NCI-H526 treated with DMSO at 0.1 percent for 48 hours (cell line): Measurements from ENCODE around the gene PLOD3.
"Not testable (repeated sequence)": the region's sequence is repeated elsewhere in the genome, so short reads cannot be mapped to it uniquely, and the experiment has no call there.

Experiments
- DNase-seq: peaks from one replicate; lab custom pipeline; 2025; lab: John Stamatoyannopoulos, UW

The PLOD3 gene

GRCh38 chr7:101210143-101210542 lies 7.2 kb downstream of the PLOD3 start:
- DNase-seq: no peak

DNA sequence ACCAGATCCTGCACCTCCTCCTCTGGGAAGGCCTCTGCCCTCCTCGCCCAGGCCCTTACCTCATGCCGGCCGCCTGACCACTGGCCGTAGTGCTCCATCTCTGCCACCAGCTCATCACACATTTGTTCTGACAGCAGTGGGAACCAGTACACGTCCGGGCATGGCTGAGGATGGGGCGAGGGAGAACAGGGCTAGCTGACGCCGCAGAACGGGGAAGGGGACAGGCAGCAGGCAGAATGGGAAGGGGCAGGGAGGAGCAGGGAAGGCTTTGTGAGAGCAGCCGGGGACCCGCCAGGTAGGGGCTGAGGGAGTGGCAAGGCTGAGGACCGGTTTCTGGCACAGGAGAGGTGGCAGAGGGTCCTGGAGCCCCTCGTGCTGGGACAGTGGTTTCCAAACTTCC lies 8.6 kb downstream of the PLOD3 start:
- DNase-seq: no peak

GRCh38 chr7:101207459-101207858 lies 9.9 kb downstream of the PLOD3 start:
- no peak for DNase-seq

DNA sequence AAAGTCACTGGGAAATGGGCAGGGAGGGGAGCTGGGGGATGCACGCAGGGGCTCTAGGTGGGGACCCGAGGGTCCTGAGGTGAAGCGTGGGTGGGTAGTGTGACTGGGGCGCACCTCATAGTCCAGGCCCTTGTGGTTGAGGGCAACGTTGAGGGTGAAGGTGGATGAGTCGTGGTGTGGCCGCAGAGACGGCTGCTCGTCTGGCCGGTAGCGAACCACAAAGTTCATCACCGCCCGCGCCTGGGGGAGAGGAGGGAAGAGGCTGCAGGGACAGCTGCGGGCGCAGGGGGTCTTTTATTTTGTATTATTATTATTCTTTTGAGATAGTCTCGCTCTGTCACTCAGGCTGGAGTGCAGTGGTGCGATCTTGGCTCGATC lies 10.7 kb downstream of the PLOD3 start:
- DNase-seq: no peak

DNA sequence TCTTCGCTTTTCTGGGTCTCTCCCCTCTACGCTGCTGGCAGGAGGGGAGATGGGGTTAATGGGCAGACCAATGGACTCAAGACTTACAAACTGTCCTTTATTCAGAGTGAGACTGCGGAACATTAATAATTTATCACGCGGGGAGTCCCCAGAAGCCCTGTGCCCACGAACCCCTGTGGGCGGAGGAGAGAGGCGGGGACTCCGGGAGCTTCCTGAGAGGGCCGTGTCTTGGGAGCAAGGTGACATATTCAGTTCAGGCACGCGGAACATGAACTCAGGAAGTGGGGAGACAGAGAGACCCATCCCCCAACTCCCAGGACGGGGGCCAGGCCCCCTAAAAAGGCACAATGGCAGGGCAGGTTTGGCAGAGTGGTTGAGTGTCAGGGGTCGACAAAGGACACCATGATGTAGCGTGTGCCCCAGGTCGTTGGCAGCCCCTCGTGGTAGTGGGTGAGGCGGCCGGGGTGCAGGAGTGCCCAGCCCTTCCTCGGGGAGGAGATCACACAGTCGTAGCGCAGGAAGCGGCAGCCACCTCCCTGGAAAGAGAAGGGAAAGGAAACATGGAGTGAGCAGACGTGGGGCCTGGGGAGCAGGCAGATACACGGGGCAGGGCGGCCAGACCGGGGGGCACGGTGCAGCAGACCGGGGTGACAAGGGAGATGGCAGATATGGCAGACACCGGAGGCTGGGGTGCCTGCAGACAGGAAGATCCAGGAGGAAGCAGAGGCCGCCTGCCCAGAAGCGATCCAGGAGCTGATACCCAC lies 11.3 kb downstream of the PLOD3 start:
- no peak for DNase-seq

- not testable (repeated sequence) for DNase-seq
These were observed 13.3 kb downstream of the PLOD3 start for GRCh38 chr7:101203740-101204738.

DNA sequence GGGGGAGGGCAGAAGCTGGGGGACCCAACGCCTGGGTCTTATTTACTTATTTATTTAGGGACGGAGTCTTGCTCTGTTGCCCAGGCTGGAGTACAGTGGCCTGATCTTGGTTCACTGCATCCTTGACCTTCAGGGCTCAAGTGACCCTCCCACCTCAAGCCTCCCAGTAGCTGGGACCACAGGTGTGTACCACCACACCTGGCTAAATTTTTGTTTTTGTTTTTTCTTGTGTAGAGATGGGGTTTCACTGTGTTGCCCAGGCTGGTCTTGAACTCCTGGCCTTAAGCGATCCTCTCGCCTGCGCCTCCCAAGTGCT lies 14.8 kb downstream of the PLOD3 start:
- DNase-seq: no peak

DNA sequence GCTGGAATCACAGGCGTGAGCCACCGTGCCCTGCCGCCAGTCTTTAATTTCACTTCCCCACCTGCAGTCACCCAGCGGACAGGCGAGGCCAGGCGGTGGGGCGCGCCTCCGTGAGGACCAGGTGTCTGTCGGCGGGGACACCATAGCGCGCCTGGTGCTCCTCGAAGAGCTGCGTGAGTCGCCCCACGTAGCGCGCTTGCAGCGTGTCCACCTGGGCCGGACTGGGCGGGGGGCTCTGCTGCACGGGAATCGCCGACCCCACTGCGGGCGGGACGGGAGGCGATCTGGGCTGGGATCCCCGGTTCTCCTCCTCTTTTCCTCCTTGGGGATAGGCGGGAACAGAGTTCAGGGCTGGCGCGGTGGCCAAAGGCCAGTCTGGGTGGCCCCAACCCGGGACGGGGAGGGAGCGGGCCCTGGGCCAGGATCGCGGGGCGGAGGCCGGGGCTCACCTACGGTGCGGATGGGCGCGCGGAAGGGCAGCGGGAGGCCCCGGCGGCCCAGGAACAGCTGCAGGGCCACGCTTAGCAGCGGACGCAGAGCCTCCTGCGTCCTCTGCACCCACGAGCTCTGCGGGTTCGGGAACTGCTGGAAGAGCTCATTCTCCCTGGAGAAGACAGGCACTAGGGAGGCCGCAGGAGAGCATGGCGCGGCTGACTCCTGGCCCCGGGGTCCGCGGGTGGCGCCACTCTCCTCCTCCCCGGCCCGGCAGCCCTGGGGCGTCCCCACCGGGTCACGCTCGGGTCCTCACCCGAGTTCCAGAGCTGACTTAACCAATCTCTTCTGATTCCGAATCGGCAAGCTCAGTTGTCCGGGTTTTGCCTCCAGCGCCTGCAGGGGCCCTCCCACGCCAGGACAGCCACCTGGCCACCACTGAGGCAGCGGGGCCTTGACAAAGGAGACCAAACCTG lies 15.4 kb downstream of the PLOD3 start:
- no peak for DNase-seq

DNA sequence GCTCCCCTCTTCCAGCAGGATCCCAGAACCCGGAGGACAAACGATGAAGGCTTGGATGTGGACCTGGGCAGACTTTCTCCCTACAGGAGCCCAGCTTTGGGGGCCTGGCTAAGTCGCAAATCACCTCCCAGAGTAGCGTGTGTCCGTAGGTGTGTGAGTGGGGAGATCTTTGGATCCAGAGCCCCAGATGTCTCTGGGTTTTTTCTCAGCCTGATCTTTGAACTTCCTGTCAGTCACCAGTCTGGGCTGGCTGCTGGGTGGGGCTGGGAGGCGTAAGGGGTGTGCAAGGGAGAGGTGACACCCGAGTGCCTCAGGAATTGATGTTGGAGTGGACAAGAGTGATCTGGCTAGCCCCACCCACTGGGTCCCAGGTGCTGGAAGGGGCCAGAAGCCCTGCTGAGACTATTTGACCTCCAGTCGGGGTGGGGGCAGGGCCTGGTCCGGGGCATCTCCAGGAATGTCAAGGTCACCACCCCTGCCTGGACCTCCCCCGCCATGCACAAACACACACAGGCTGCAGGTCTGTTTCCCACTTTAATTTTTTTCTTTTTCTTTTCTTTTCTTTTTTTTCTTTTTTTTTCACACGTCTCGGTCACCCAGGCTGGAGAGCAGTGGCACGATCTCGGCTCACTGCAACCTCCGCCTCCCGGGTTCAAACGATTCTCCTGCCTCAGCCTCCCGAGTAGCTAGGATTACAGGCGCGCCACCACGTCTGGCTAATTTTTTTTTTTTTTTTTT lies 16.4 kb downstream of the PLOD3 start, which contains the start of gene MOGAT3:
MOGAT3 (minus strand) TSS at position 175 of the 738 bp plus-strand sequence. CDS start 182 bp downstream, outside the sequence.
- DNase-seq: no peak

GRCh38 chr7:101200504-101200861 lies 16.9 kb downstream of the PLOD3 start:
- no peak for DNase-seq

GRCh38 chr7:101199522-101199921 lies 17.9 kb downstream of the PLOD3 start:
- not testable (repeated sequence) for DNase-seq

DNA sequence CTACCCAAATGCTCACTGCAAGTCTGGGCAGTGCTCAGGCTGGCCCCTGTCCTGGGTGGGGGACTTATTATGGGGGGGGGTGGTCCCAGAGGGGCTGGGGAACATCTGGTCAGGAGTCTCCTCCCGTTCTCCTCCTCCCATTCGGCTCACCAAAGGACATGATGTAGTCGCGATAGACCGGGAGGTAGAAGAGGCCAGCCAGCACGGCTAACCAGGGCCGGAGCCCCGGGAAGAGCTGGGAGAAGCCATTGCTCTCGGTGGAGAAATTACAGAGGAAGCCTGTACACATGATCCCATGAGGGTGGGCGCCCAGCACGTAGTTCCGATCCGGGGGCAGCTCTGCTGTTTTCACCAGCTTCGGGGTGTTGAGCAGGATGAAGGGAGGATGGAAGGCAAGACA lies 18.9 kb downstream of the PLOD3 start:
- no peak for DNase-seq

DNA sequence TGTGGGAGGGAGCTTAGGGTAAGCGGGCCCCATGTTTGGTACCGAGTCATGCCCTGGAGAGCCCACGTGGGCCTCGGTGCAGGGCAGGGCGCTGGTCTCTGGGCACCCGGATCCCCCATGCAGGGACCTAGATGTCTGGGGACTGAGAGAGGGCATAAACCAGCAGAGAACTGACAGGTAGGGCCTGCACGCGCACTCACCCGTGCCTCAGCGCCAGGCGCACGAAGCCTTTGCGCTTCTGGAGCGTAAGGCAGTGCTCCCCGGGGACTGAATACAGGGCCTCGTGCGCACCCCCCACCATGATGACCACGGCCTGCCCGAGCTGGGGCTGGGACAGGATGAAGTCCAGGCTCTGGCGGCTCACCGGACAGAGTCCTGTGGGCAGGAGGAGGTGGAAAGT lies 19.4 kb downstream of the PLOD3 start:
- no peak for DNase-seq

GRCh38 chr7:101195884-101196283 lies 21.5 kb downstream of the PLOD3 start:
- no peak for DNase-seq

GRCh38 chr7:101189109-101189508 lies 28.3 kb downstream of the PLOD3 start:
- DNase-seq: no peak

GRCh38 chr7:101186844-101187428 lies 30.4 kb downstream of the PLOD3 start:
- no peak for DNase-seq

- DNase-seq: no peak
These were observed 31.2 kb downstream of the PLOD3 start for GRCh38 chr7:101186194-101186593.

DNA sequence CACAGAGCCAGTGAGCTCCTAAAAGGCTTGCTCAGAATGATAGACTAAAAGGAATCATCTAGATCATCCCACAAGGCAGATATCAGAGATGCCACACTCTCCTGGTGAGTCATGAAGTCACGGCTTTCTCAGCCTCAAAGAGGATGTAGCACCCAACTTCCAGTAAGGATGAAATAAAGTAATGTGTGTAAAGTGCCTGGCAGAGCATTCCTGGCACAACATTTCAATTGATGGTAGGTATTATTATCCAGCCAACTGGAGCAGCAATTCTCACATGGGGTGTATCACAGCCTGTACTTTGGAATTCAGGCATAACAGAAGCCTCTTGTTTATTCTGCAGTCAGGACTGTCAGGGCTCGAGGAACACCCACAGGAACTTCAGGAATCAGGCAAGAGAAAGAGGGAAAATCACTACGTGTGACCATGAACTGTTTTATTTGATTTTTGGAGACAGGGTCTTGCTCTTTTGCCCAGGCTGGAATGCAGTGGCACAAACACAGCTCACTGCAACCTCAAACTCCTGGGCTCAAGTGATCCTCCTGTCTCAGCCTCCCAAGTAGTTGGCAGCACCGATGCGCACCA lies 32.0 kb downstream of the PLOD3 start:
- no peak for DNase-seq

DNA sequence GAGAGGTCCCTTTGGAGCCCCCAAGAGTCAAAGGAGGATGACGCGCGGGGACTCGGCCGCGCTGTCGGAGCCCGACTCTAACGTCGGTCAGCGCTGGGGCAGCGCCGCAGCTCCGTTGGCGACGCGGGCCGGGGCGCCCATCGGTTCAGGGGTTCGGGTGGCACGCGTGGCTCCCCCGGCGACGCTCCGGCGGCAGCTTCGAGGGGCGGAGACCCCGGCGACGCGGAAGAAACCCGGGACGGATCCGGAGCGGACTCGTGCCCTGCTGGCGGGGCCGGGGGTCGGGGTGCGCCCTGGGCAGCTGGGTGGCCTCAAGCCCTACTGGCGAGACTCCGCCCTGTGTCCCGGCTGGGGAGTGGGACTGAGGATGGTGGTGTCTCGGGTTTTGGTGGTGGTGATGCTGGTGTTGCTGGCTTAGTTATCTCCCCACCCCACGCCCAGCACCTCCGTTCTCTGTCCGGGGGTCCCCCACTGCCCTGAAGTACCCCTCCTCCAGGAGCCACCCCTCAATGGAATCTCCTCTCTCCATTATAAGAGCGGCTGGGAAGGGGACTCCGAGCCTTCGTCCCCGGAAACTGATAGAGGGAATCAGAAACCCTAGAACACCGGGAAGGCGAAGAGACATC lies 37.1 kb downstream of the PLOD3 start, which contains the start of gene NAT16:
NAT16 (minus strand) TSS at position 164 of the 626 bp plus-strand sequence. CDS start 5,486 bp downstream, outside the sequence.
- no peak for DNase-seq

- DNase-seq: no peak
These were observed 37.7 kb downstream of the PLOD3 start for GRCh38 chr7:101179713-101180112.
